Chondrocyte (in vitro differentiated cells): ENCODE measurements around the gene SERPINA4. TPM values are rescaled to one million over a fixed set of nuclear protein-coding genes. Genes with fewer than 3 reads are reported as not detected.

ENCODE experiments used
- DNase-seq: peaks from one replicate; pipeline ENCODE4 v3.0.0; 2021; ENCODE audit warnings: mixed read lengths, low spot score
- H3K27ac Mint-ChIP-seq: one replicate; pipeline ENCODE4 v1.8.0; 2021; ENCODE audit warnings: mild to moderate bottlenecking, moderate library complexity, mixed read lengths; ENCODE audit not compliant: unreplicated experiment
- H3K27me3 Mint-ChIP-seq: 2 replicates; pipeline ENCODE4 v1.8.0; 2021; ENCODE audit warnings: low read depth, mixed read lengths
- H3K36me3 Mint-ChIP-seq: 2 replicates; pipeline ENCODE4 v1.8.0; 2021; ENCODE audit warnings: low read depth, mixed read lengths
- H3K4me1 Mint-ChIP-seq: 2 replicates; pipeline ENCODE4 v1.8.0; 2021; ENCODE audit warnings: low read depth, mild to moderate bottlenecking, mixed read lengths
- H3K4me3 Mint-ChIP-seq: one replicate; pipeline ENCODE4 v1.8.0; 2021; ENCODE audit warnings: mild to moderate bottlenecking, moderate library complexity, mixed read lengths; ENCODE audit not compliant: unreplicated experiment
- H3K9me3 Mint-ChIP-seq: 2 replicates; pipeline ENCODE4 v1.8.0; 2021; ENCODE audit warnings: low read depth, mixed read lengths
- CTCF ChIP-seq: fragments of 200-600 bp; sonication (generic); IDR thresholded peaks from 2 replicates; pipeline ENCODE4 v1.5.0; 2021; ENCODE audit warnings: antibody characterized with exemption, mild to moderate bottlenecking, moderate library complexity
- total RNA-seq: library from RNA; stranded (reverse); gene quantifications from 3 replicates; pipeline ENCODE4 v1.2.1, GENCODE V29; 2021

SERPINA4 gene
- total RNA-seq, 1 donor from 2014 or later: not detected

- Mint-ChIP-seq H3K4me1 (peaks cover 8% of the 10 kb centered on the region), H3K27me3 (no peaks in the 10 kb centered on the region), H3K36me3 (no peaks in the 10 kb centered on the region), H3K9me3 (no peaks in the 10 kb centered on the region), H3K27ac (no peak overlapping the region), H3K4me3 (no peak overlapping the region)
- TF ChIP-seq CTCF: no peak
- no peak for DNase-seq
Observed at GRCh38 chr14:94582199-94582750, 21.0 kb downstream of the SERPINA4 start.

GRCh38 chr14:94582851-94583250 lies 21.6 kb downstream of the SERPINA4 start:
- TF ChIP-seq CTCF: no peak

GRCh38 chr14:94583557-94583956 lies 22.3 kb downstream of the SERPINA4 start:
- Mint-ChIP-seq H3K27ac (no peak overlapping the region), H3K4me1 (peaks cover 8% of the 10 kb centered on the region), H3K27me3 (no peaks in the 10 kb centered on the region), H3K4me3 (no peak overlapping the region), H3K36me3 (no peaks in the 10 kb centered on the region), H3K9me3 (no peaks in the 10 kb centered on the region)
- DNase-seq: no peak
- TF ChIP-seq CTCF: no peak

More at GRCh38 chr14:94582851-94583250, 21.6 kb downstream of the SERPINA4 start:
- Mint-ChIP-seq H3K27me3 (no peaks in the 10 kb centered on the region), H3K36me3 (no peaks in the 10 kb centered on the region), H3K4me3 (no peak overlapping the region), H3K27ac (no peak overlapping the region), H3K9me3 (no peaks in the 10 kb centered on the region), H3K4me1 (peaks cover 8% of the 10 kb centered on the region)
- no peak for DNase-seq

- no peak overlapping the region for H3K27ac Mint-ChIP-seq
- H3K27me3 Mint-ChIP-seq: no peaks in the 10 kb centered on the region
- TF ChIP-seq CTCF: no peak
- no peak overlapping the region for H3K4me3 Mint-ChIP-seq
- peaks cover 8% of the 10 kb centered on the region for H3K4me1 Mint-ChIP-seq
- H3K36me3 Mint-ChIP-seq: no peaks in the 10 kb centered on the region
- DNase-seq: no peak
- H3K9me3 Mint-ChIP-seq: no peaks in the 10 kb centered on the region
Observed at GRCh38 chr14:94584591-94585280, 23.5 kb downstream of the SERPINA4 start.

- no peak for DNase-seq
- Mint-ChIP-seq H3K27ac (no peak overlapping the region), H3K36me3 (no peaks in the 10 kb centered on the region), H3K4me1 (no peaks in the 10 kb centered on the region), H3K9me3 (peaks cover 3% of the 10 kb centered on the region), H3K27me3 (no peaks in the 10 kb centered on the region), H3K4me3 (no peak overlapping the region)
- no peak for TF ChIP-seq CTCF
Observed at GRCh38 chr14:94586635-94587034, 25.4 kb downstream of the SERPINA4 start.
